ENCODE measurements around the gene ZNF621.

The ZNF621 gene

GRCh38 chr3:40487172-40487571 is 37.6 kb upstream of the ZNF621 start:
- Histone ChIP-seq H3K27ac (ENCODE audit: low read depth, low read length) (no peak overlapping the region), H3F3A (ENCODE audit: control insufficient read depth, insufficient read depth) (no peaks in the 10 kb centered on the region), H3K4me1 (ENCODE audit: control insufficient read depth, low read length) (peaks cover 3% of the 10 kb centered on the region), H3K9me2 (replicated peaks; ENCODE audit: control insufficient read depth, low read length) (no peaks in the 10 kb centered on the region), H3K4me2 (ENCODE audit: low read length) (no peak overlapping the region), H3K36me3 (ENCODE audit: control insufficient read depth, low read length) (peaks cover 40% of the 10 kb centered on the region), H3K79me2 (ENCODE audit: control insufficient read depth, low read length) (no peaks in the 10 kb centered on the region), H3K4me3 (ENCODE audit: low read length) (no peak overlapping the region), H4K20me1 (ENCODE audit: control insufficient read depth, insufficient read depth, low read depth, low read length) (no peaks in the 10 kb centered on the region), H3K27me3 (ENCODE audit: control insufficient read depth, low read length) (no peaks in the 10 kb centered on the region), H3K9me3 (ENCODE audit: control insufficient read depth, insufficient read depth, low read length) (peaks cover 7% of the 10 kb centered on the region; the same call in 1 of the 2 replicates)
- TF ChIP-seq CTCF (IDR thresholded peaks at IDR 0.05; ENCODE audit: low read depth, low read length, poor library complexity, severe bottlenecking) (no peak), EZH2phosphoT487 (IDR thresholded peaks at IDR 0.05; ENCODE audit: borderline replicate concordance, low read length) (no peak)

- Histone ChIP-seq H3K36me3 (ENCODE audit: control insufficient read depth, low read length) (peaks cover 22% of the 10 kb centered on the region), H3K4me1 (ENCODE audit: control insufficient read depth, low read length) (no peaks in the 10 kb centered on the region), H3K27me3 (ENCODE audit: control insufficient read depth, low read length) (no peaks in the 10 kb centered on the region), H3K4me3 (ENCODE audit: low read length) (no peak overlapping the region), H3K9me2 (replicated peaks; ENCODE audit: control insufficient read depth, low read length) (no peaks in the 10 kb centered on the region), H3K27ac (ENCODE audit: low read depth, low read length) (no peak overlapping the region), H3K4me2 (ENCODE audit: low read length) (no peak overlapping the region), H3K9me3 (ENCODE audit: control insufficient read depth, insufficient read depth, low read length) (peaks cover 7% of the 10 kb centered on the region; the same call in 1 of the 2 replicates), H3F3A (ENCODE audit: control insufficient read depth, insufficient read depth) (no peaks in the 10 kb centered on the region), H4K20me1 (ENCODE audit: control insufficient read depth, insufficient read depth, low read depth, low read length) (no peaks in the 10 kb centered on the region), H3K79me2 (ENCODE audit: control insufficient read depth, low read length) (no peaks in the 10 kb centered on the region)
- TF ChIP-seq CTCF (IDR thresholded peaks at IDR 0.05; ENCODE audit: low read depth, low read length, poor library complexity, severe bottlenecking): no peak
- no peak for TF ChIP-seq EZH2phosphoT487 (IDR thresholded peaks at IDR 0.05; ENCODE audit: borderline replicate concordance, low read length)
Measured at GRCh38 chr3:40490916-40491315, 33.8 kb upstream of the ZNF621 start.

GRCh38 chr3:40494698-40495097 is 30.1 kb upstream of the ZNF621 start:
- no peaks in the 10 kb centered on the region for H3F3A ChIP-seq (ENCODE audit: control insufficient read depth, insufficient read depth)
- no peak overlapping the region for H3K27ac ChIP-seq (ENCODE audit: low read depth, low read length)
- H3K9me3 ChIP-seq (ENCODE audit: control insufficient read depth, insufficient read depth, low read length): no peaks in the 10 kb centered on the region
- H3K4me3 ChIP-seq (ENCODE audit: low read length): no peak overlapping the region
- H3K27me3 ChIP-seq (ENCODE audit: control insufficient read depth, low read length): no peaks in the 10 kb centered on the region
- H4K20me1 ChIP-seq (ENCODE audit: control insufficient read depth, insufficient read depth, low read depth, low read length): no peaks in the 10 kb centered on the region
- no peak overlapping the region for H3K4me2 ChIP-seq (ENCODE audit: low read length)
- no peaks in the 10 kb centered on the region for H3K9me2 ChIP-seq (replicated peaks; ENCODE audit: control insufficient read depth, low read length)
- H3K79me2 ChIP-seq (ENCODE audit: control insufficient read depth, low read length): no peaks in the 10 kb centered on the region
- no peaks in the 10 kb centered on the region for H3K36me3 ChIP-seq (ENCODE audit: control insufficient read depth, low read length)
- TF ChIP-seq EZH2phosphoT487 (IDR thresholded peaks at IDR 0.05; ENCODE audit: borderline replicate concordance, low read length) (no peak), CTCF (IDR thresholded peaks at IDR 0.05; ENCODE audit: low read depth, low read length, poor library complexity, severe bottlenecking) (no peak)
- H3K4me1 ChIP-seq (ENCODE audit: control insufficient read depth, low read length): no peaks in the 10 kb centered on the region

- Histone ChIP-seq H3F3A (ENCODE audit: control insufficient read depth, insufficient read depth) (no peaks in the 10 kb centered on the region), H3K79me2 (ENCODE audit: control insufficient read depth, low read length) (no peaks in the 10 kb centered on the region), H3K9me3 (ENCODE audit: control insufficient read depth, insufficient read depth, low read length) (no peaks in the 10 kb centered on the region), H3K4me1 (ENCODE audit: control insufficient read depth, low read length) (no peaks in the 10 kb centered on the region), H3K27ac (ENCODE audit: low read depth, low read length) (no peak overlapping the region), H3K27me3 (ENCODE audit: control insufficient read depth, low read length) (no peaks in the 10 kb centered on the region), H4K20me1 (ENCODE audit: control insufficient read depth, insufficient read depth, low read depth, low read length) (no peaks in the 10 kb centered on the region), H3K4me3 (ENCODE audit: low read length) (no peak overlapping the region), H3K36me3 (ENCODE audit: control insufficient read depth, low read length) (no peaks in the 10 kb centered on the region), H3K9me2 (replicated peaks; ENCODE audit: control insufficient read depth, low read length) (no peaks in the 10 kb centered on the region), H3K4me2 (ENCODE audit: low read length) (no peak overlapping the region)
- TF ChIP-seq EZH2phosphoT487 (IDR thresholded peaks at IDR 0.05; ENCODE audit: borderline replicate concordance, low read length): no peak
- TF ChIP-seq CTCF (IDR thresholded peaks at IDR 0.05; ENCODE audit: low read depth, low read length, poor library complexity, severe bottlenecking): no peak
Measured at GRCh38 chr3:40497288-40497687, 27.5 kb upstream of the ZNF621 start.

Data from DOHH2 (cell line).